Loucy (cell line): ENCODE measurements around the gene EPN1.
A peak's percentile ranks its signal among the peaks of the same experiment; 100 is the strongest.

ENCODE experiments used
- H2AFZ ChIP-seq: fragments of 200-600 bp; sonication (generic); 2 replicates; pipeline ENCODE4 v1.6.0; 2016; ENCODE audit warnings: antibody characterized with exemption, mild to moderate bottlenecking, low read length, moderate library complexity
- H3F3A ChIP-seq: fragments of 200-600 bp; 2 replicates; pipeline ENCODE4 v1.6.0; 2016; ENCODE audit warnings: antibody characterized with exemption, low read depth, mild to moderate bottlenecking
- H3K27me3 ChIP-seq: fragments of 200-600 bp; sonication (generic); 2 replicates; pipeline ENCODE4 v1.6.1; 2014; ENCODE audit warnings: low read length, mild to moderate bottlenecking; ENCODE audit not compliant: insufficient read depth, poor library complexity, severe bottlenecking
- H3K36me3 ChIP-seq: fragments of 200-600 bp; sonication (generic); 2 replicates; pipeline ENCODE4 v1.6.1; 2016; ENCODE audit warnings: low read length; ENCODE audit not compliant: insufficient read depth
- H3K4me1 ChIP-seq: fragments of 200-600 bp; sonication (generic); 2 replicates; pipeline ENCODE4 v1.5.1; 2014; ENCODE audit warnings: low read length, mild to moderate bottlenecking; ENCODE audit not compliant: insufficient read depth, poor library complexity, severe bottlenecking
- H3K4me2 ChIP-seq: fragments of 200-600 bp; sonication (generic); 2 replicates; pipeline ENCODE4 v1.6.0; 2014; ENCODE audit warnings: antibody characterized with exemption, low read length, low read depth, mild to moderate bottlenecking; ENCODE audit not compliant: poor library complexity, severe bottlenecking
- H3K4me3 ChIP-seq: fragments of 200-600 bp; sonication (generic); 2 replicates; pipeline ENCODE4 v1.5.1; 2014; ENCODE audit warnings: low read length, mild to moderate bottlenecking, mixed read lengths; ENCODE audit not compliant: poor library complexity, severe bottlenecking
- H3K79me2 ChIP-seq: fragments of 200-600 bp; sonication (generic); 2 replicates; pipeline ENCODE4 v1.6.1; 2014; ENCODE audit warnings: low read length; ENCODE audit not compliant: insufficient read depth
- H3K9ac ChIP-seq: fragments of 200-600 bp; sonication (generic); 2 replicates; pipeline ENCODE4 v1.6.0; 2014; ENCODE audit warnings: mild to moderate bottlenecking, low read depth, low read length, moderate library complexity; ENCODE audit not compliant: poor library complexity, severe bottlenecking
- H3K9me2 ChIP-seq: fragments of 200-600 bp; sonication (generic); replicated peaks from 2 replicates; pipeline ENCODE4 v1.6.1; 2016; ENCODE audit warnings: low read depth, low read length, mixed read lengths
- H3K9me3 ChIP-seq: fragments of 200-600 bp; sonication (generic); 2 replicates; pipeline ENCODE4 v1.6.1; 2014; ENCODE audit warnings: mild to moderate bottlenecking, antibody characterized with exemption, low read length, low read depth; ENCODE audit not compliant: insufficient read depth
- H4K20me1 ChIP-seq: fragments of 200-600 bp; sonication (generic); 2 replicates; pipeline ENCODE4 v1.6.0; 2014; ENCODE audit warnings: antibody characterized with exemption, low read length, mild to moderate bottlenecking; ENCODE audit not compliant: insufficient read depth, poor library complexity, severe bottlenecking
- EZH2phosphoT487 ChIP-seq: fragments of 200-600 bp; IDR thresholded peaks from 2 replicates; pipeline ENCODE4 v1.6.1; 2018; ENCODE audit warnings: antibody characterized with exemption, mild to moderate bottlenecking, moderate library complexity, borderline replicate concordance
- TF ChIP-seq, protein P1 (sequence below): fragments of 200-600 bp; sonication (generic); conservative IDR thresholded peaks from 2 replicates; pipeline ENCODE4 v1.5.1; 2014; ENCODE audit warnings: mild to moderate bottlenecking, antibody characterized with exemption, low read length

The EPN1 gene

DNA sequence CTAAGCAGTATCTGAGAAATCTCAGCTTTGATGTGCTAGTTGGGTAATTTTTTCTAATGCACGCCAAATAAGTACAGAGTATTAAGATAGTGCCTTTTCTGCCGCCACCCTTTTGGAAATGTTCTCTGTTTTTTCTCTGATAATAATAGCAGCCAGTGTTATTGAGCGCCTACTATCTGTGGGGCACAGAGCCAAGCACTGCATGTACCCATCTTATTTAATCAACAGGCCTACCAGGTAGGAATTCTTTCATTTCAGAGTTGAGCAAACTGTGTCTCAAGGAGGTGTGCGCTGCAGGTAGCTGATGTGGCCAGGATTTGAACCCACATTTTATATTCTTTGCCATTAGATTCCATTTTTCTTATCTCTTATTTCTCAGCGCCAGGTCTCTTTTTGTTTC, 1.4 kb downstream of the EPN1 start:
- TF ChIP-seq EZH2phosphoT487, result no peak
- TF ChIP-seq, protein P1, sequence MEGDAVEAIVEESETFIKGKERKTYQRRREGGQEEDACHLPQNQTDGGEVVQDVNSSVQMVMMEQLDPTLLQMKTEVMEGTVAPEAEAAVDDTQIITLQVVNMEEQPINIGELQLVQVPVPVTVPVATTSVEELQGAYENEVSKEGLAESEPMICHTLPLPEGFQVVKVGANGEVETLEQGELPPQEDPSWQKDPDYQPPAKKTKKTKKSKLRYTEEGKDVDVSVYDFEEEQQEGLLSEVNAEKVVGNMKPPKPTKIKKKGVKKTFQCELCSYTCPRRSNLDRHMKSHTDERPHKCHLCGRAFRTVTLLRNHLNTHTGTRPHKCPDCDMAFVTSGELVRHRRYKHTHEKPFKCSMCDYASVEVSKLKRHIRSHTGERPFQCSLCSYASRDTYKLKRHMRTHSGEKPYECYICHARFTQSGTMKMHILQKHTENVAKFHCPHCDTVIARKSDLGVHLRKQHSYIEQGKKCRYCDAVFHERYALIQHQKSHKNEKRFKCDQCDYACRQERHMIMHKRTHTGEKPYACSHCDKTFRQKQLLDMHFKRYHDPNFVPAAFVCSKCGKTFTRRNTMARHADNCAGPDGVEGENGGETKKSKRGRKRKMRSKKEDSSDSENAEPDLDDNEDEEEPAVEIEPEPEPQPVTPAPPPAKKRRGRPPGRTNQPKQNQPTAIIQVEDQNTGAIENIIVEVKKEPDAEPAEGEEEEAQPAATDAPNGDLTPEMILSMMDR, result no peak
- peaks cover 4% of the 10 kb centered on the region for H3K4me1 ChIP-seq
- peaks cover 68% of the 10 kb centered on the region for H3K79me2 ChIP-seq
- H3K4me3 ChIP-seq, result peak overlapping the region; percentile 76
- H3K27me3 ChIP-seq, result no peaks in the 10 kb centered on the region
- H3K9ac ChIP-seq, result peak overlapping the region; percentile 80
- H3F3A ChIP-seq, result peaks cover 5% of the 10 kb centered on the region; the same call in 1 of the 2 replicates
- peaks cover 86% of the 10 kb centered on the region for H3K36me3 ChIP-seq
- no peaks in the 10 kb centered on the region for H3K9me3 ChIP-seq
- no peak overlapping the region for H2AFZ ChIP-seq
- H3K4me2 ChIP-seq, result peak overlapping the region; percentile 74
- H3K9me2 ChIP-seq, result no peaks in the 10 kb centered on the region
- peaks cover 66% of the 10 kb centered on the region for H4K20me1 ChIP-seq

DNA sequence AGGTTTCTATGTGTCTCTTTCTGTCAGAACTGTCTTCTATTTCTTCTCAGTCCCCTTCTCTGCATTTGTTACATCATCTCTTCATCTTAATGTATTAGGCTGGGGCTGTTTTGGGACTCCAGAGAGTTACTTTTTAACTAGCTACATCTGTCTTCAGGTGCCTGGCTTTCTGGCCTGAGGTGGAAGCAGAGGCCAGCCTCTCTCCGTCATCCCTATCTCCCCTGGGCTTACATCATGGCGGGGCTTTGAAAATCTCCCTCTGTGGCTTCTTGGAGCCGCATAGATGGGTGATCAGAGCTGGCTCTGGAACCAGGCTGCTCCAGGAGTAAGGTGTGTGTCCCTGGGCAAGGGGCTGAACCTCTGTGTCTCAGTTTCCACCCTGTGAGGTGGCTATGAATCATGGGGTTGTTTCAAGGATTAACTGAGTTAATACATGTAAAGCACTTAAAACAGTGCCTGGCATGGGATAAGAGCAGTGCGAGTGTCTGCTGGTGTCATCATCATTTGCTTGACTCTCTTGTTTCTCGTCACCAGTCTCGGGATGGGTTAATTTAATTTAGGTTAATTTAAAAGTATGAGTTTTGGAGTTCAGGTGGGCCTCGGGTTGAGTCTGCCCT, 2.0 kb downstream of the EPN1 start:
- H3K9ac ChIP-seq, result peak overlapping the region; percentile 80

DNA sequence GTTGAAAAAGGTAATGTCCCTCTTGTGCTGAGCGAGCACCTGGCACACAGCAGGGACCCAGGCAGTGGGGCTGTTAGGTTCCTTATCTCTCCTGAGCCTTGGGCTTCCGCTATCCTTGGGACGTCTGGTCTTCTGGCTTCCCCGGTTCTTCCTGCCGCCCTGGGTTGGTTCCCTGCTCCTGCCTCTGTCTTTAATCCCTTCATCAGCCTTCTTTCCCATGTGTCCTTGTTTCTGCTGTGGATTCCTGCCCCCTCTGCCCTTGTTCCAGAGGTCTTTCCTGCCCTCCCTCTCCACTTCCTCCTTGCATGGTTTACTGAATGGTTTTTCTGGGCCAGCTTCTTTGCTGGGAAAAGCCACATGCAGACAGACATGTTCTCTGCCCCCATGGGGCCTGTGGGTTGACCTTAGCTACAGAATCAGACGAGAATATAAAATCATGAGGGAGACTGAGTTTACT, 2.6 kb downstream of the EPN1 start:
- Histone ChIP-seq H3K9me3 (no peaks in the 10 kb centered on the region), H3K9me2 (no peaks in the 10 kb centered on the region), H3K9ac (no peak overlapping the region), H4K20me1 (peaks cover 54% of the 10 kb centered on the region), H2AFZ (no peak overlapping the region), H3F3A (peaks cover 5% of the 10 kb centered on the region; the same call in 1 of the 2 replicates), H3K79me2 (peaks cover 56% of the 10 kb centered on the region), H3K4me2 (no peak overlapping the region), H3K4me3 (no peak overlapping the region), H3K36me3 (peaks cover 81% of the 10 kb centered on the region), H3K27me3 (no peaks in the 10 kb centered on the region), H3K4me1 (peaks cover 4% of the 10 kb centered on the region)
- TF ChIP-seq EZH2phosphoT487, result no peak
- TF ChIP-seq, protein P1, result no peak

More for the DNA sequence above, 2.0 kb downstream of the EPN1 start:
- Histone ChIP-seq H3K4me3 (peak overlapping the region; percentile 12), H2AFZ (no peak overlapping the region), H3K79me2 (peaks cover 62% of the 10 kb centered on the region), H3K9me2 (no peaks in the 10 kb centered on the region), H3K4me2 (peak overlapping the region; percentile 74), H3K9me3 (no peaks in the 10 kb centered on the region), H3K4me1 (peaks cover 4% of the 10 kb centered on the region), H3F3A (peaks cover 5% of the 10 kb centered on the region; the same call in 1 of the 2 replicates), H3K36me3 (peaks cover 87% of the 10 kb centered on the region), H3K27me3 (no peaks in the 10 kb centered on the region), H4K20me1 (peaks cover 60% of the 10 kb centered on the region)
- TF ChIP-seq, protein P1, result no peak
- no peak for TF ChIP-seq EZH2phosphoT487
